CD4-positive, alpha-beta T cell treated with Interferon gamma for 1 hour (primary cell): ENCODE data around the gene CHODL.

Experiments
- DNase-seq: peaks from one replicate; pipeline ENCODE4 v3.0.0-alpha.2; 2020

Gene CHODL, protein sequence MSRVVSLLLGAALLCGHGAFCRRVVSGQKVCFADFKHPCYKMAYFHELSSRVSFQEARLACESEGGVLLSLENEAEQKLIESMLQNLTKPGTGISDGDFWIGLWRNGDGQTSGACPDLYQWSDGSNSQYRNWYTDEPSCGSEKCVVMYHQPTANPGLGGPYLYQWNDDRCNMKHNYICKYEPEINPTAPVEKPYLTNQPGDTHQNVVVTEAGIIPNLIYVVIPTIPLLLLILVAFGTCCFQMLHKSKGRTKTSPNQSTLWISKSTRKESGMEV

GRCh38 chr21:18244671-18245463 is at the start of gene CHODL:
CHODL (plus strand) TSS chr21:18244833; CDS start chr21:18245224, 391 bp downstream.
- DNase-seq, result no peak

GRCh38 chr21:18204931-18205330 is 39.7 kb upstream of the CHODL start:
- no peak for DNase-seq

- DNase-seq, result no peak
Measured at GRCh38 chr21:18218331-18218730, 26.3 kb upstream of the CHODL start.

- no peak for DNase-seq
Measured at GRCh38 chr21:18220498-18220897, 24.1 kb upstream of the CHODL start.

- no peak for DNase-seq
Measured at GRCh38 chr21:18222346-18222745, 22.3 kb upstream of the CHODL start.

GRCh38 chr21:18228060-18228739 is 16.4 kb upstream of the CHODL start:
- DNase-seq, result no peak

DNA sequence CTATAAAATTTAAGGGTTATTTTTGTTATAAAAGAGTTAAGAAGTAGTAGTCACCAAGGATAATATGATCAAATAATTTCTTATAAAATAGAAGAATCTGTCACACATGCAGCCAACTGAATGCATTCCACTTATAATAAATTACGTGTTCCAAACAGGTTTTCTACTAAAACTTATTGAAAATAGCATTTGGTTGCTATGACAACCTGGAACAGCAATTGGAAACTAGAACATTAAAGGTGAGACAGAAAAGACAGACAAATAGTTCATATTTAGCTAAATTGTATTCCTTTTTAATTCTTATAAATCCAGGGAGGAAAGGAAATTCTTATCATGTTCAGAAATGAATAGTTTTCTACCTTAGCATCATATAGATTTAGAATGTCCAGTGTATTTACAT is 9.1 kb upstream of the CHODL start:
- no peak for DNase-seq

DNA sequence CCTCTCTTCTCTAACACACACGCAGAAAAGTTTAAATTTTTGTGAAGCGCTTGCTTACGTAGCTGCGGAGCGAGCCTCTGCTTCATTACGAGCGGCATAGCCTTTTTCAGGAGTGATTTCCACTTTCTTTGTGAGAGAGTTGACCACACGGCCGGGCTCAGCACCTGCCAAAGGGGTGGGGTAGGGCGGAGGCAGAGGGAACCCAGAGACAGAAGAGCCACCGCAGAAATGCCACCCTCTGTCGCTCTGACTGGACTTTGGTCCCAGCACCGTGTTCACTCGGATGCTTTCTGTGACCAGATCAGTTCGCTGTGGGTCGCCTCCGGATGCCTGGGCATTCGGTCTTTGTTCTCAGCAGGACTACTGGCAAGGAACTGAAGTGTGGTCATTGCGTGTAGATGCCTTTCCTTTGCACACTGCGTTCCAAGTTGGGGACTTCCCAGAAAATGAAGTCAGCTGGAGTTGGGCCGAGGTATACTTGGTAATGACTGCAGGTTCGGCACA is 883 bp downstream of the CHODL start:
- no peak for DNase-seq

- no peak for DNase-seq
Measured at GRCh38 chr21:18248171-18248570, 3.5 kb downstream of the CHODL start.

GRCh38 chr21:18249672-18250071 is 5.0 kb downstream of the CHODL start:
- DNase-seq, result no peak

DNA sequence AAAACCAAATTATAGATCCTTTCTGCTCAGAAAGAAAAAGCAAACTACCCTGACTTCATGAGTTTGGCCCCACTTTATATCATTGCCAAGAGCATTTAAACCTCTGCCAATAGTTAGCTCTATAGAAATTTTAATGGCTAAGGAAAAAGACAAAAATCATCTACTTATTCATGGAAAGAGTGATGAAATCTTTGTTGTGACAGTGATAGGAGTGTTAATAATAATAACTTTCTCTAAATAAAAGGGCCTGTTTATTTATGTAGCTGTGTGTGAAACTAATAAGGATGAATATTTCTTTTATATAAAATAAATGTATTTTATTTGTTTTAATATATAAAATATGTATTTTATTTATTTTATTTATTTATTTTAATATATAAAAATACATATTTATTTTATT is 6.4 kb downstream of the CHODL start:
- no peak for DNase-seq

DNA sequence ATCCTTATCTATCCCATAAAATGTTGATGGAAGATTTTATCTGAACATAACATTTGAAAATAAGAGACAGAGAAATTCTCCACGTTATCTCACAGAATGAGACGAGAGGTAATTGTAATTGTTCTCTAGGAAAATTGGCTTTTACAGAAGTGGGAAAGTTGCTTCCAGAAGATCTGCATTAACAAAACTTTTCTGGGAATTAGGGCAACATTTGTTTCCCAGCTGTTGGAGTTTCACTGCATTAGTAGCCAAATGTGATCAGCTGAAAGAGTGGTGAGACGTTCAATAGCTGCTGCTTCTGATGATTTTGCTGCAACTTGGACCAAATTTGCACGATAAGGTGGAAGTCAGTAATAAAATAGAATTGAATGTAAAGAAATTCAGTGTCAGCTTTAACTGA is 7.6 kb downstream of the CHODL start:
- no peak for DNase-seq

- no peak for DNase-seq
Measured at GRCh38 chr21:18252680-18253079, 8.0 kb downstream of the CHODL start.

DNA sequence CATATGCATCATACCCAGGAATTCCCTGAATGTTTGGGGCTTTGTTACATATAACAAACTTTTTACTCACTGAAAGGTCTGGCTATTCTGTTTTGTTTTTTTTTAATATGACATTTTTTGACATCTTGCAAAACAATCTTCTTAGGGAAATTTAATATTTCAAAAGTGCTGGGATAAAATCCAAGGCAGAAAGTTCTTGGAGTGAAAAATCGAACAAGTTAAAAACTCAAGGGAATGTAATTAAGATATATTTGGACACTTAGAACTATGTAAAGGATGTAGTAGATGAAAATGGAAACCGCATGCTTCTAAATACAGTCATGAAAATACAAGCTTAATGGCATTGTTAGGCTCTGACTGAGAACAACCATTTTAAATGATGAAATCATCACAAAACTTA is 8.6 kb downstream of the CHODL start:
- no peak for DNase-seq

DNA sequence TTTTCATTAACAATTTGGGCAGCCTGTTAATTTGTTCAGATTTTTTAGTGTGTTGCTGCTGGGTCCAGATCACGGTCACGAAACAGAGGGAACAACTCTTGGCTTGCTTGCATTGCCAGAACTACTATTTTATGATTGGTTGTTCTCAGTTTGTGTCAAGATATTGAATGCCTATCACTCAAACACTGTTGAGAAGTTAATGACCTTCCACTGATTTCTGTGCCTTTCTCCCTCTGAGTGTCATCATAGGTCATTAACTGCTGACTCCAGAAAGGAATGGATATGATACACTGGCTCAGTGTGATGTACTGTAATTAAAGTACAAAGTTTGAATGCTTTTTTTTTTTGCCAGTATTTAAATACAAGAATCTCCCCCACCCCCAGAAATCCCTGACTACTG is 9.2 kb downstream of the CHODL start:
- DNase-seq, result no peak

- no peak for DNase-seq
Measured at GRCh38 chr21:18265944-18266343, 21.3 kb downstream of the CHODL start.

- no peak for DNase-seq
Measured at GRCh38 chr21:18267496-18267895, 22.9 kb downstream of the CHODL start.

GRCh38 chr21:18268906-18269305 is 24.3 kb downstream of the CHODL start:
- DNase-seq, result no peak

- no peak for DNase-seq
Measured at GRCh38 chr21:18269856-18270255, 25.2 kb downstream of the CHODL start.

DNA sequence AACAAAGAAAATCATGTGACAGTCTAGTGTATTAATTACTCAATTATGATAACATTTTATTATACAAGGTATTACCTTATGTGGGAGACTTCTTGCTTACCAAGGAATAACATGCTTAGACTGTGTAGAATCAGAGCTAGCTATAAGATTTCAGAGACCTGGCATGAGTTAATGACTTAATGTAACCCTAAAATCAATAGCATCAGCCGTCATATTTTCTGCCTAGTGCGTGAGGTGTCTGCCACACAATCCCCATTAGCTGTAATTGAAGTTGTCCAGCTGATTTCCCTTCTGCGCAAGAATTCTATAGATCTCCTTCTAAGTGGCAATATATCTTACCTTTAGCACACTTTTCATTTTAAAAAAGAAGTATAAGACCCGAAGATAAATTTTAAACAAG is 28.8 kb downstream of the CHODL start:
- no peak for DNase-seq

- no peak for DNase-seq
Measured at GRCh38 chr21:18274370-18274769, 29.7 kb downstream of the CHODL start.

DNA sequence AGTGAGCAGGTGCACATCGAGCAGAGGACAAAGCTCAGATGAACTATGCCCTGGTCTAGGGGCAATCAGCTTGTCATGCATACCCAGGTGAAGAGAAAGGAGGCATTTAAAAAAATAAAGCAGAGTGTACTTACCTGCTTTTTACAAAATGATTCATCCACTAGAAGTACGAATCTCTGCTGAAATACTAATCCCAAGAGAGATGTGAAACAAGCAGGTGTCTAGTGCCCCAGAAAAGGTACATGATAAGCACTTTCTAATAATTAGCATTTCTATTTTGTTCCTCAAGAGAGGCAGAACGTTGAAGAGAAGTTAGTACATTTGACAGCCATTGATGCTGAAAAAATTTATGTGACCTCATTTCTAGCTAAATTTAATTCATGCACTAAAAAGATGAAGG is 31.1 kb downstream of the CHODL start:
- DNase-seq, result no peak

DNA sequence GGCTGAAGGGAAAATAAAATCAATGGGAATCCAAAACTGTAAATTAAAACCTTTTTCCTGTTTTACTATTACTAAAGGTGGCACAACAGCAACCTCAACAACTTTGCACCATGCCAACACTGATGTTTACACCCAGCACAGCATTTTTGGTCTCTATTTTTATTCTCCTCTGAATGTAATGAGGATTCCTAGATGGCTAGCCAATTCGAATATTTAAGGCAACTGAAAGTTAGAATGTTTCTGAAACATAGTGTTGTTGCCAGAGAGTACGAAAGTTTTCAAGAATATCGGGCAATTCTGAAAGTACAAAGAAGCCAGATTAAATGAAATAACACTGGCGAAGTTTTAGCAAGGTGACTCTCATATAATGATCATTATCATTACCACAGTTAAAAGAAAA is 40.7 kb downstream of the CHODL start:
- DNase-seq, result no peak

DNA sequence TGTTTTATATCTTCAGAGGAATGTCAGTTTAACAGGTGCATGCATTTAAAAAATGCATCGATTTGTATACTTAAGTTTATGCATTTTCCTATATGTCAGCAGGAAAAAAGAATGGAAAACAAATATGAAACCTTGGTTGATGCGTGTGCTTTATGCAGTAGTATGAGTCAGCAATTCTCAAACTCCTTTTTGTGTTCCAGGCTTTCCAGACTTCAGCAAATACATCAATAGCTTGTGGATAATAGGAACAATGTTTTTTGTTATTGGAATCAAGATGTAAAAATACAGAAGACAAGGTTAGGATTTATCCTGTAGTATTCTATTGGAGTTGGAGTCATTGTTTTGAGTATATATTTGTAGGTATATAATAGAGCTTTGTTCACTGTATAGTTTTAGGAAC is 45.2 kb downstream of the CHODL start:
- no peak for DNase-seq
